Measurements from ENCODE around the gene GOLGA2.
"Not testable (repeated sequence)": the region's sequence is repeated elsewhere in the genome, so short reads cannot be mapped to it uniquely, and the experiment has no call there.

Gene GOLGA2

DNA sequence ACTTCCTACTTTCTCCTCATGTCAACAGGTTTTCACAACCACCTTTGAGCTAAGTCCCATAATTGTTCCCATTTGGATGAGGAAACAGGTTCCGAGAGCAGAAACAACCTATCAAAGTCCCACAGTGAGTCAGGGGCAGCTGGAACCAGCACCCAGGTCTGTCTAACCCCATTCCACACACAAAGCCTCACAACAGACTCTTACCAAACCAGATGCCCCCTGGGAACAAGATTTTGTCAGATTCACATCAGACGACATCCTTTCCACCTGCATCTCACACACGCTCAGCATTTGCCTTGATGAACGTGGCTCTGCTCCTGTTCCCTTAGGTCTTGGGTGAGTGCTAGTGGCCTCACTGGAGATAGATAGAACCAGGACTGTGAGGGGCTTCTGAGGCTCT is 17.3 kb upstream of the GOLGA2 start:
- no peak for DNase-seq

GRCh38 chr9:128292009-128292408 is 16.2 kb upstream of the GOLGA2 start:
- DNase-seq: no peak

GRCh38 chr9:128288273-128289004 is 12.6 kb upstream of the GOLGA2 start:
- DNase-seq: no peak

DNA sequence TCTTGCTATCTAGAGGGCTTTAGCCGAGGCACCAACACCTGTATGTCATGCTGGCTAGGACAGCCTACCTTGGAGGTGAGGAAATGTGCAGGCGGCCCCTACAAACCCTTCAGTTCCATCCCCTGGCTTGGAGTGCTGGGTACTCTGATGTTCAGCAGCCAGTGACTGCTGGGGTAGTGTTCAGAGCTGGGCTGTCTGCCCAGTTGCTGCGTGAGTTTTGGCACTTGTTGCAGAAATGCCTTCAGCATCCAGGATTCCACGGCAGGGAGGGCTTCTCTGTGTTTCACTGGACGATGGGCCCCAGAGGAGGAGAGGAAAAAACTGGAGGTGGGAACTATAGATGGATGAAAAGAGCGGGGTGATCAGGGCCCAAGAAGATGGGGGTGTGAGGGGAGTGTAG is 10.6 kb upstream of the GOLGA2 start:
- DNase-seq: no peak

DNA sequence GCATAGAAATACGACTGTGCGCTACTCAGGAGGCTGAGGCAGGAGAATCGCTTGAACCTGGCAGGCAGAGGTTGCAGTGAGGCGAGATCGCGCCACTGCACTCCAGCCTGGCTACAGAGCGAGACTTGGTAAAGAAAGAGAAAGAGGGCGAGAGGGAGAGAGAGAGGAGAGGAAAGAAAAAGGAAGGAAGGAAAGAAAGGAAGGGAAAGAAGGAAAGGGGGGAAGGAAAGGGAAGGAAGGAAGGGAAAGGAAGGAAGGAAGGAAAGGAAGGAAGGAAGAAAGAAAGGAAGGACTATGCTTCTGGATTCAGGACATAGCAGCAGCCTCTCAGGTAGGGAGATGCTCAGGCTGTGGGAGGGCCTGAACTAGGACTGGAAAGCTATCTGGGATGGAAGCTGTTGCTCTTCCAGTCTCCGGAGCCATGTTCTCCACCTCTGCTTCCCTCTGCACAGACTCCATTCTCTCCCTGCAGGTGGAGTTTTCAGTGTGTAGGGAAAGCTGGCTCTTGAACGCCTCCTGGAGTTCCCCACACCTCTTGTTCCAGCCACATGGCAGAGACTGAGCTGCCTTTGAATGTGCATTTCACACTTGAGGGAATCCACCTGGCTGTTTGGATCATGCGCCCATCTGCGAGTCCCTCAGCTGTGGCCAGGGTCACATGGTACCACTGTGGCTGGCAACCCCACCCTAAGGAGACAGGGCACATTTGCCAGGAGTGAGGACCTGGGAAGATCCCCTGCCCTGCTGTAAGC is 9.4 kb upstream of the GOLGA2 start:
- no peak for DNase-seq

DNA sequence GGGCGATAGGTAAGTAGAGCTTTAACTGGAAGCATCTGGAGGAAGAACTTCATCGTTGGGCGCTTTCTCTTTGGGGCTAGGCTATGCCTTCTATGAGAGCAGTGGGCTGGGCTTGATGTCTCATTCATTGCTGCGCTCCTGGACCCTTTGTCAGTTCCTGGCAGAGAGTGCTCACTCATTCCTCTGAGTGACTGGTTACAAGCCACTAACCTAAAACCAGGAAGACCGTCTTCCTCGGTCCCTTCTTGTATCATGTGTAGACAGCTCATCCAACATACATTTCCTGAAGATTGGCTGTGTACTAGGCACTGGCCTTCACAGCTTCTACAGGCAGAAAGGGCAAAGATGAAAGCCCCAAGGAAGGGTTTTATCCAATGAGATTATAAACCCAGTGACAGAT is 6.7 kb upstream of the GOLGA2 start:
- no peak for DNase-seq

DNA sequence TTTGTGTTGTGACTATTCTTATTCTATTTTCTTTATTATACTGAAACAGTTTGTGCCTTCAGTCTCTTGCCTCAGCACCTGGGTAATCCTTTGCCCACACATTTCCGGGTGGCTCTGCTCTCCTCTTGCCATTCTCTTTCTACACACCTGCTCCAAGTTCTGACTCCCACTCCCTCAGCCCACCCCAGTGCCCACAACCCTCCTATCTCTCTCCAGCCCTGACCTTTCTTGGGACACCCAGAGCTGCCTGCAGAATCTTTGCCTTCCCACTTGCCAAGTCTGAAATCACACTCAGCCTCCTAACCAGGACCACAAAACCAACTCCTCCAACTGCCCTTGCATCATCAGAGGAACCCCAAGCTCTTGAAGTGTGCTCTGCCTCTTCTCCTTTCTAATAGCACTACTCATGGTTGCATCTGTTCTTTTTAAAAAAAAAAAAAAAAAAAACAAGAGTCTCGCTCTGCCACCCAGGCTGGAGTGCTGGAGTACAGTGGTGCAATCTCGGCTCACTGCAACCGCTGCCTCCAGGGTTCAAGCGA is 4.3 kb upstream of the GOLGA2 start:
- no peak for DNase-seq

DNA sequence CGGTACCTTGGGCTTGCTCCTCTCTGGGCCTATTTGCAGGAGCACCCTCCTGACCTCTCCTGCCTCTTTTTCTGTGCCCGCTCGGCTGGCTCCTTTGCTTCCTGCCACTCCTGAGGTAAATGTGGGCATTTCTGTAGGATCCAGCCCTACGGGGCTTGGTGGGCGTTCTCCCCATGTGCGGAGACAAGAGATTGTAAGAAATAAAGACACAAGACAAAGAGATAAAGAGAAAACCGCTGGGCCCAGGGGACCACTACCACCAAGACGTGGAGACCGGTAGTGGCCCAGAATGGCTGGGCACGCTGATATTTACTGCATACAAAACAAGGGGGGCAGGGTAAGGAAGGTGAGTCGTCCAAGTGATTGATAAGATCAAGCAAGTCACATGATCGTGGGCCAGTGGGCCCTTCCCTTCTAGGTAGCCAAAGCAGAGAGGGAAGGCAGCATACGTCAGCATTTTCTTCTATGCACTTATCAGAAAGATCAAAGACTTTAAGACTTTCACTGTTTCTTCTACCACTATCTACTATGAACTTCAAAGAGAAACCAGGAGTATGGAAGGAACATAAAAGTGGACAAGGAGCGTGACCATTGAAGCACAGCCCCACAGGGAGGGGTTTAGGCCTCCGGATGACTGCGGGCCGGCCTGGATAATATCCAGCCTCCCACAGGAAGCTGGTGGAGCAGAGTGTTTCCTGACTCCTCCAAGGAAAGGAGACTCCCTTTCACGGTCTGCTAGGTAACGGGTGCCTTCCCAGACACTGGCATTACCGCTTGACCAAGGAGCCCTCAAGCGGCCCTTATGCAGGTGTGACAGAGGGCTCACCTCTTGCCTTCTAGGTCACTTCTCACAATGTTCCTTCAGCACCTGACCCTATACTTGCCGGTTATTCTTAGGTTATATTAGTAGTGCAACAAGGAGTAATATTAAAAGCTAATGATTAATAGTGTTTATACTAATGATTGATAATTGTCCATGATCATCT is 3.6 kb upstream of the GOLGA2 start:
- not testable (repeated sequence) for DNase-seq

DNA sequence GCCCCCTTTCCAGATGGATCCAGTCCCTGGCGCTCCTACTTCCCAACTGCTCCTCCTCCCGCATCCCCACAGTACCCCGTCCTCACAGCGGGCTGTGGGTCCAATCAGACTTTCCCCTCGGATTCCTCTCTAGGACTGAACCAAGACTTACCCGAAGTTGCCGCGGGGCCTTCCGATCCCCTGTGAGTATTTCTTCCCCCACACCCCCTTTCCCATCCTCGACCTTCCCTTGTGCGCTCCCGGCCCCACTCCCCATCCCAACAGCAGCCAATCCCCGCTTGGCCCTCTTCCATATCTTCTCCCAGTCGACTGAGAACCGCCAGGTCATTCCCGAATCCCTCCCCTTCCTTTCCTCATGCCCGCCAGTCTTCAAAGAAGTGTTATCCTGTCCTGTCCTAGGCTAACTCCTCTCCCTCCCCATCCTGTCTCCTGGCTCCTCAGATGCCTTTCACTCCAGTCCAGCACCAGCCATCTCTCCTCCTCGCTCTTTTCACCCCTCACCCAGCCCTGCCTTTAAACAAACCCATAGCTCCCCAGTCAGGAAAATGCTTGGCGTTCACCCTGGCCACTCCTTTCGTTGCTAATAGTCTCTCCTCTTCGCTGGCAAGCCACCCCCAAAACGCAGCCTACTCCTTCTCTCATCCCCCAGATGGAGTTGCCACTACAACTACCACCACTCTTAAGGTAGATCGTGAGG is 915 bp upstream of the GOLGA2 start:
- DNase-seq: no peak

DNA sequence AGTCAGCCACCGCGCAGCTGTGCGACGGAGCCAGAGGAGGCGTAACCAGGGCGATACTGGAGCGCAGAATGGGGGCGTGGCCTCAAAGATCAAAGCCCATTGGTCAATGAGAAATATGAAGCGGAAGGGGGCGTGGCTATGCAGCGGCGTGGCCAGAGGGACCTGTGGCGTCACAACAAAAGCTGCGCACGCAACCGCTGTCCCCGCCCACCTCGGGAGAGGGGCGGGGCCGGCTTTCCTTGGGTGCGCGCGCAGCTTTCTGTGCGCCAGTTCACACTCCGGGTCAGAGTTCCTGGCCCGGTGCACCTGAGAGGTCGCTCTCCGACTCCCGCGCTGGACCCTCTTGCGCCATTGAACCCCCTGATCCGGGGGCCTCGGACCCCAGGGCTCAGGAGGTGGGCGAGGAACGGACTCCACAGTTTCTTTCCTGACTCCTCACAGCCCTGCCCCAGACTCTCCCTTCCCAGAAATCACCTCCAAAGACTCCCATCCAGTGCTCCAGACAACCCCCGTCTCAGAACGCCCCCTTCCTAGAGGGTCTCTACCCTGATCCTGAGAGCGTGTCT is 284 bp upstream of the GOLGA2 start, which contains the start of gene SWI5:
Gene SWI5 (plus strand): TSS at position 269 of the 566 bp plus-strand sequence.
- peak; percentile 100 for DNase-seq

DNA sequence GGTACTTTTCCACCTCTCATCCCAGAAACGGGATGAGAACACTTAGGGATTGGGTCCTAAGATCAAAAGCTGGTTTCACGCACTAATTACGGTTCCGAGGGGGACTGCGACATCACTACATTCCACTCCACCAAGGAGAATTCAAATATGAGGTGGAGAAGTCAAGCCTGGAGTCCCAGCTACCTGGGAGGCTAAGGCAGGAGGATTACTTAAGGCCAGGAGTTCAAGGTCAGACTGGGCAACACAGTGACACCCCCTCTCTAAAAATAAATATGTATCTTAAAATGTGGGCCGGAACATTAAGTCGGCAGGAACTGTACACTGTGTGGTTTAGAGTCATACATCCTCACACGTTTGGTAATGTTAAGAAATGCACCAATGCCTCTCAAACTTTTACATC is 1.6 kb downstream of the GOLGA2 start:
- no peak for DNase-seq

GRCh38 chr9:128271512-128271911 is 4.3 kb downstream of the GOLGA2 start:
- DNase-seq: no peak

- DNase-seq: no peak
Observed at GRCh38 chr9:128271112-128271511, 4.7 kb downstream of the GOLGA2 start.

GRCh38 chr9:128266868-128267590 is 8.8 kb downstream of the GOLGA2 start:
- no peak for DNase-seq

GRCh38 chr9:128265348-128265847 is 10.4 kb downstream of the GOLGA2 start:
- no peak for DNase-seq

GRCh38 chr9:128262687-128263086 is 13.1 kb downstream of the GOLGA2 start:
- DNase-seq: no peak

GRCh38 chr9:128260340-128260739 is 15.5 kb downstream of the GOLGA2 start:
- no peak for DNase-seq

DNA sequence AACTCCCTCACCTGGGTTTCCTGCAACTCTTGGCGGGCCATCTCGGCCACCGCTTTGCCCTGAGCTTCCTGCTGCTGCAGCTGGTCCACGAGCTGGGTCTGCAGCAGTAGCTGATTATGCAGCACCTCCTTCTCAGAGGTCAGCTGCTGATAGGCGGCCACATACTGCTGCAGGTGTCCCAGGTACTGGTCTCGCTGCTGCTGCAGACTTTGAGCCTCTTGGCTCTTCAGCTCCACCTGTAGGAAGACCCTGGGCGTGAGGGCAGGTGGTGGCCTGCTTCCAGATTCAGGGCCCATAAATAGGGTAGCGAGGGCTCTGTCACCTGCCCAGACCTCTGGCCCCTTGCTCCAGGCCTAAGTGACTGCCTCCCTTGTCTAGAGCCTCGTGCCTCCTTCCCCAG is 16.7 kb downstream of the GOLGA2 start:
- no peak for DNase-seq

DNA sequence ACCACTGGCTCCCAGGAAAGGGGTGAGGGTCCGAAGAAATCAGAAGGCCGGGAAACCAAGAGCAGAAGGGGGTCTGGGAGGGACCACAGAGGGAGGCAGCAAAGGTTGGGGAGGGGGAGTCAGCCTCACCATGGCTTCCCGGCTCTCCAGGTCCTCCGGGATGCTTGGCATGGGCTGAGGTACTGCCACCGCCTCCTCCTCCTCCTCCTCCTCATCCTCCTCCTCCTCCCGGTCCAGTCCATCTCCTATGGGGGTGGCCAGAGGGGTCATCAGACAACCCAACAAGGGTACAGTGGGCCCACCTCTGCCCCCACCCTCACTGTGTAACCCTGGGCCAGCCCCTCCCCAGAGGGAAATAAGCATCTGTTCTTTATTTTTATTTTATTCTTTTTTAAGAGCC is 17.5 kb downstream of the GOLGA2 start:
- no peak for DNase-seq

DNA sequence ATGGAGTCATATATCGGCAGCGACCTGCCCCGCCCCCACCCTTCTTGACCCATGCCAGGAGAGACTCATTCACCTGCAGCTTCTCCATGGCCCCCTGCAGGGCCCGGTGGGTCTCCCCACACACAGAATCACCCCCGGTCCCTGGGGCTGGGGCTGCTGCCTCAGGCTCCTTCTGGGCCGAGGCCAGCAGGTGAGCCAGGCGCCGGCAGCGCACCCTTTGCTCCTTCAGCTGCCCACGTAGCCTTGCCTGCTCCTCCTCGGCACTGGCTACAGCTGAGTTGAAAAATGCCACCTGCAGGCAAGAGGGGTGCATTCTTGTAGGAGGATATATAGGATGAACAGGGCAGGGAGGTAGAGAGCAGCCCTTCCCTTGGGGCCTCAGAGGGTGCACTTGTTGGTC is 17.9 kb downstream of the GOLGA2 start:
- DNase-seq: no peak

Data from activated gamma-delta T cell treated with Interleukin-2 at 50 U/mL for 16 hours (primary cell).